Measurements from ENCODE around the gene MED8. TPM values are rescaled to one million over a fixed set of nuclear protein-coding genes. Genes with fewer than 3 reads are reported as not detected.

Gene MED8
- total RNA-seq, 1 experiment from 2014 or later: 36.0 TPM

GRCh38 chr1:43438953-43439581 is 49.5 kb upstream of the MED8 start:
- BruUV-seq (replicated peaks): no TSS peak
- H3K9me2 ChIP-seq (ENCODE audit: insufficient read depth): no peaks in the 10 kb centered on the region
- H3K9me3 ChIP-seq (ENCODE audit: control insufficient read depth in 1 of 2, insufficient read depth in 1 of 2, low read depth in 1 of 2, low read length in 2 of 2): no peaks in the 10 kb centered on the region
- no peak overlapping the region for H3K4me2 ChIP-seq (ENCODE audit: low read length)
- CTCF ChIA-PET: no interaction called here
- intact Hi-C loops (cut with micrococcal nuclease): no loop called here
- no peaks in the 10 kb centered on the region for H3K27me3 ChIP-seq (ENCODE audit: insufficient read depth, low read length)
- RAD21 ChIA-PET (ENCODE audit: low non-redundant PET in 1 of 2, low total read pairs in 2 of 2, uncharacterized antibody in 2 of 2, unreplicated experiment in 2 of 2): no interaction called here
- no peak overlapping the region for H3K4me3 ChIP-seq (replicated peaks in 1 of 2; ENCODE audit: low read depth in 1 of 2, low read length in 2 of 2)
- DNase-seq (ENCODE audit: low read depth, low spot score) (no peak), ATAC-seq (no peak)
- H2AFZ ChIP-seq (ENCODE audit: low read depth, low read length, poor library complexity, severe bottlenecking): no peak overlapping the region
- no peak overlapping the region for H3K9ac ChIP-seq (ENCODE audit: low read length)
- TF ChIP-seq RAD21 (IDR thresholded peaks at IDR 0.05; ENCODE audit: low read depth) (peak; percentile 15; the same call in 1 of the 2 replicates), ZFX (IDR thresholded peaks at IDR 0.05) (no peak)
- peaks cover 2 to 3% of the 10 kb centered on the region in 2 experiments; a peak in 2 of 4 replicates for H3K36me3 ChIP-seq (ENCODE audit: control insufficient read depth in 1 of 2, insufficient read depth in 2 of 2, low read length in 2 of 2)
- POLR2A ChIA-PET: no interaction called here
- no peaks in the 10 kb centered on the region for H3K4me1 ChIP-seq (ENCODE audit: control insufficient read depth in 1 of 2, insufficient read depth in 2 of 2, low read length in 2 of 2)
- H4K20me1 ChIP-seq (ENCODE audit: insufficient read depth): no peaks in the 10 kb centered on the region
- no peak overlapping the region for H3K27ac ChIP-seq (ENCODE audit: low read depth, low read length)
- H3K79me2 ChIP-seq (ENCODE audit: insufficient read depth, low read length): no peaks in the 10 kb centered on the region

GRCh38 chr1:43438576-43438952 is 49.0 kb upstream of the MED8 start:
- H3K4me2 ChIP-seq (ENCODE audit: low read length): no peak overlapping the region
- H3K9me3 ChIP-seq (ENCODE audit: control insufficient read depth in 1 of 2, insufficient read depth in 1 of 2, low read depth in 1 of 2, low read length in 2 of 2): no peaks in the 10 kb centered on the region
- H3K27me3 ChIP-seq (ENCODE audit: insufficient read depth, low read length): no peaks in the 10 kb centered on the region
- H3K36me3 ChIP-seq (ENCODE audit: control insufficient read depth in 1 of 2, insufficient read depth in 2 of 2, low read length in 2 of 2): peaks cover 2 to 8% of the 10 kb centered on the region in 2 experiments; a peak in 2 of 4 replicates
- DNase-seq (ENCODE audit: low read depth, low spot score): no peak
- TF ChIP-seq SP1 (IDR thresholded peaks at IDR 0.05; ENCODE audit: low read depth): no peak
- TF ChIP-seq CEBPB (IDR thresholded peaks at IDR 0.05; ENCODE audit: low read depth): no peak
- no peak for TF ChIP-seq ZBTB33 (IDR thresholded peaks at IDR 0.05; ENCODE audit: extremely low read depth, insufficient replicate concordance, low read length)
- no peak for TF ChIP-seq SRF (IDR thresholded peaks at IDR 0.05; ENCODE audit: low read depth)
- no peak for TF ChIP-seq CTCF (IDR thresholded peaks at IDR 0.05 in 2 of 3, conservative IDR thresholded peaks at IDR 0.05 in 1 of 3; ENCODE audit: borderline replicate concordance in 1 of 3, insufficient read depth in 1 of 3, low read depth in 2 of 3, low read length in 2 of 3)
- TF ChIP-seq FOSL1 (IDR thresholded peaks at IDR 0.05; ENCODE audit: low read depth): no peak
- no peak for TF ChIP-seq EZH2phosphoT487 (IDR thresholded peaks at IDR 0.05; ENCODE audit: borderline replicate concordance)
- TF ChIP-seq REST (IDR thresholded peaks at IDR 0.05; ENCODE audit: low read depth): no peak
- TF ChIP-seq ZFX (IDR thresholded peaks at IDR 0.05): no peak
- no peak for TF ChIP-seq ELF1 (IDR thresholded peaks at IDR 0.05; ENCODE audit: borderline replicate concordance, low read depth)
- no peak for TF ChIP-seq JUND (IDR thresholded peaks at IDR 0.05)
- BruUV-seq (replicated peaks): no TSS peak
- no peaks in the 10 kb centered on the region for H4K20me1 ChIP-seq (ENCODE audit: insufficient read depth)
- H3K4me3 ChIP-seq (replicated peaks in 1 of 2; ENCODE audit: low read depth in 1 of 2, low read length in 2 of 2): no peak overlapping the region
- no peak overlapping the region for H2AFZ ChIP-seq (ENCODE audit: low read depth, low read length, poor library complexity, severe bottlenecking)
- RAD21 ChIA-PET (ENCODE audit: low non-redundant PET in 1 of 2, low total read pairs in 2 of 2, uncharacterized antibody in 2 of 2, unreplicated experiment in 2 of 2): no interaction called here
- CTCF ChIA-PET: no interaction called here
- intact Hi-C loops (cut with micrococcal nuclease): no loop called here
- POLR2A ChIA-PET: no interaction called here
- ATAC-seq: no peak
- H3K79me2 ChIP-seq (ENCODE audit: insufficient read depth, low read length): no peaks in the 10 kb centered on the region
- H3K27ac ChIP-seq (ENCODE audit: low read depth, low read length): no peak overlapping the region
- H3K4me1 ChIP-seq (ENCODE audit: control insufficient read depth in 1 of 2, insufficient read depth in 2 of 2, low read length in 2 of 2): no peaks in the 10 kb centered on the region
- H3K9me2 ChIP-seq (ENCODE audit: insufficient read depth): no peaks in the 10 kb centered on the region
- no peak overlapping the region for H3K9ac ChIP-seq (ENCODE audit: low read length)

Data from HCT116 (cell line).